Embryonic facial prominence (tissue), 1 donor: ENCODE data around the gene ZNF331.

ENCODE experiments used
- DNase-seq: peaks from one replicate; pipeline ENCODE4 v3.0.0-alpha.2; 2016; ENCODE audit errors: extremely low spot score

The ZNF331 gene

GRCh38 chr19:53520547-53521372 lies 17.2 kb upstream of the ZNF331 start:
- peak; percentile 95 for DNase-seq

- no peak for DNase-seq
These were observed 16.4 kb upstream of the ZNF331 start for GRCh38 chr19:53521373-53522202.

GRCh38 chr19:53525922-53526321 lies 12.0 kb upstream of the ZNF331 start:
- no peak for DNase-seq

GRCh38 chr19:53530622-53531021 lies 7.3 kb upstream of the ZNF331 start:
- DNase-seq = no peak

- DNase-seq = no peak
These were observed 6.5 kb upstream of the ZNF331 start for GRCh38 chr19:53531457-53531856.

GRCh38 chr19:53532362-53532761 lies 5.6 kb upstream of the ZNF331 start:
- DNase-seq = no peak

- DNase-seq = no peak
These were observed 1.8 kb upstream of the ZNF331 start for GRCh38 chr19:53536225-53536548.

- no peak for DNase-seq
These were observed 824 bp upstream of the ZNF331 start for GRCh38 chr19:53537121-53537520.

GRCh38 chr19:53538378-53539109 lies 599 bp downstream of the ZNF331 start:
- no peak for DNase-seq

GRCh38 chr19:53540091-53540490 lies 2.1 kb downstream of the ZNF331 start:
- no peak for DNase-seq

GRCh38 chr19:53541971-53542370 lies 4.0 kb downstream of the ZNF331 start:
- no peak for DNase-seq

- no peak for DNase-seq
These were observed 7.5 kb downstream of the ZNF331 start for GRCh38 chr19:53545271-53546065.

GRCh38 chr19:53546758-53547513 lies 9.0 kb downstream of the ZNF331 start:
- DNase-seq = no peak

- no peak for DNase-seq
These were observed 11.4 kb downstream of the ZNF331 start for GRCh38 chr19:53549340-53549739.

GRCh38 chr19:53552001-53552721 lies 14.2 kb downstream of the ZNF331 start:
- no peak for DNase-seq

- DNase-seq = no peak
These were observed 15.2 kb downstream of the ZNF331 start for GRCh38 chr19:53553156-53553555.

GRCh38 chr19:53553865-53554791 lies 16.2 kb downstream of the ZNF331 start:
- DNase-seq = peak; percentile 32

- DNase-seq = no peak
These were observed 16.9 kb downstream of the ZNF331 start for GRCh38 chr19:53554804-53555203.

- no peak for DNase-seq
These were observed 17.4 kb downstream of the ZNF331 start for GRCh38 chr19:53555352-53555751.
